Measurements from ENCODE around the gene HASPIN.
A peak's percentile ranks its signal among the peaks of the same experiment; 100 is the strongest.

Gene HASPIN

GRCh38 chr17:3761036-3761917, 37.6 kb downstream of the HASPIN start:
- peak in 2 of 10 donors; percentile 52 to 57 for DNase-seq
- intact Hi-C loops (cut with DNase I), result no loop called here

DNA sequence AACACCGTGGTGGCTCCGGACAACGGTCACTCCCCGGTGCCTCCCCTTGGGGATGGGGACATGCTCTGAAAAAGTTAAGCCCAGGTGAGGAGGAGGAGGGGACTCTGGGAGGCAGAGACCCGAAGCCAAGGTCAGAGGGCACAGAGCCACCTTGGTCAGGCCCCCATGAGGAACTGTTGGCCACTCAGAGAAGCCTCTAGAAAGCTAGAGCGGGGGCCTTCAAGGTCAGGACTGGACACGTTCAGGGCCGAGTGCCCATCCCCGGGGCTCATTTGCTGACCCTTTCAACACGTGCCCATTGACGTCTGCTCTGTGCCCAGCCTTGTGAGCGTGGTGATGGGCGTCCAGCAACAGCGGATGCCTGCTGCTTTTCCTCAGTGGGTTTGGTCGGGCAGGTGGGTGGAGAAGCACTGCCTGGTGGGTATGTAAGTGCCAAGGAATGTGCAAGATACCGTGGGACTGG, 38.2 kb downstream of the HASPIN start:
- intact Hi-C loops (cut with DNase I), result no loop called here
- peak in 2 of 10 donors; percentile 48 to 77 for DNase-seq

- DNase-seq, result peak in 2 of 10 donors; percentile 27 to 35
- intact Hi-C loops (cut with DNase I), result no loop called here
Measured at GRCh38 chr17:3762922-3763776, 39.4 kb downstream of the HASPIN start.

DNA sequence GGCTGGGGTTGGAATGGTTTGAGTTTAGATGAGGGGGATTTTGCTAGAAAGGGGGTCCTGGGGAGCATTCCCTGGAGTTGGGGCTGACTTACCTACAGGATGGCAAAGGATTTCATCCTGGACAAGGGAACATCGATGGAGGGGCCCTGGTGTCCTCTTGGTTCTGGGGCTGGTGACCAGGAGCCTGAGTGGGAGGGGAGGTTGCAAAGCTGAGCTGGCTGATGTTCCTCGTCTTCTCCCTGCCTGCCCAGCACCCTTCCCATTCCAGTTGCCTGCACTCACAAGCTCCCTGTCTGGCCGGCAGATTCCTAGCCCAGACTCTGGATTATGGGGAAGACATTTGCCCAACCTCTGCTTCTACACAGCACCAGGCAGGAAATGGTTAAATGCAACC, 40.1 kb downstream of the HASPIN start:
- peak in 2 of 10 donors; percentile 23 to 71 for DNase-seq
- intact Hi-C loops (cut with DNase I), result no loop called here

GRCh38 chr17:3765981-3766380, 42.3 kb downstream of the HASPIN start:
- intact Hi-C loops (cut with DNase I), result no loop called here
- DNase-seq, result peak in 2 of 10 donors; percentile 5 to 36

DNA sequence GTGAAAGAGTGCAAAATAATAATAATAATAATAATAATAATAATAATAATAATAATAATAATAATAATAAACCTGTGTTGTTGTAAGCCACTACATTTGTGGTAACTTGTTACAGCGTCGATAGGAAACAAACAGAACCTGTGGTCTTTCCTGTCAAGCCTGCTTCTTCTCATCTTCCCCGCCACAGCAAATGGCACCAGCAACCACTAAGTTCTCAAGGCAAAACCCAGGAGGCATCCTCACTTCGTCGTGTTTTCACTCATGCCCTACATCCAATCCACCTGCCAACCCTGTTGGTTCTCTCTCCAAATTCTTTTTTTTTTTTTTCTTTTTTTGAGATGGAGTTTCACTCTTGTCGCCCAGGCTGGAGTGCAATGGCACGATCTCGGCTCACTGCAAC, 43.1 kb downstream of the HASPIN start:
- peak in 1 of 10 donors; percentile 21 for DNase-seq
- intact Hi-C loops (cut with DNase I), result no loop called here

DNA sequence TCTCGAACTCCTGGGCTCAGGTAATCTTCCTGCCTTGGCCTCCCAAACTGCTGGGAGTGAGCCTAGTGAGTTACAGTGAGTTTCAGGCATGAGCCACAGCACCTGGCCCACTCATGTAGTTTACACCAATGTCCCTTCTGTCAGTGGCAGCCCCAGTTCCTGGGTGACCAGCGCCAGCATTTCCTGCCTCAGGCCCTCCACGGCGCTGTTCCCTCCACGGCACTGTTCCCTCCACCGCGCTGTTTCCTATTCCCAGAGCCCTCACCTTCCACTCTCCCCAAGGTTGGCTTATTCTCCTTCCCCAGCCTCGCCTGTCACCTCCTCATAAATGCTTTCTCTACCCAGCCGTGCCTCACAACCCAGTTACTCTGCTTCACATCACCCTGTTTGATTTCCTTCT, 44.6 kb downstream of the HASPIN start:
- intact Hi-C loops (cut with DNase I), result no loop called here
- peak in 1 of 10 donors; percentile 34 for DNase-seq

DNA sequence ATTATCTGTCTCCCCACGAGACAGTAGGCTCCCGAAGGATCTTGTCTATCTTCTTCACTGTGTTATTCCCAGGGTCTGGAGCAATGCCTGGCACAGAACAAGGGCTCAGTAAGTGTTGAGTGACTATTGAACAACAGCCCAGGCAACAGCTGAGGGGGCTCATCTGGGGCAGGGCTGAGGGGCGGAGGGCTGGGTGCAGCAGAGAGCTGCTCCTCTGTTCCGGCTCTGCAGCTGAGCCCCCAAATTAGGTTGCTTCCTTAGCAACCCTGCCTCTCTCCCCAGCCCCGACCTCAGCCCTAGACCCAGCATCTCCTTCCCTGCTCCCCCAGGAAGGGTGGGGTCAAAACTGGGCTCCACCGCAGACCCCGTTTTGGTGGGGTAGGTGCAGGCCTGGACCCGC, 45.1 kb downstream of the HASPIN start:
- peak in 1 of 10 donors; percentile 53 for DNase-seq
- intact Hi-C loops (cut with DNase I), result no loop called here

DNA sequence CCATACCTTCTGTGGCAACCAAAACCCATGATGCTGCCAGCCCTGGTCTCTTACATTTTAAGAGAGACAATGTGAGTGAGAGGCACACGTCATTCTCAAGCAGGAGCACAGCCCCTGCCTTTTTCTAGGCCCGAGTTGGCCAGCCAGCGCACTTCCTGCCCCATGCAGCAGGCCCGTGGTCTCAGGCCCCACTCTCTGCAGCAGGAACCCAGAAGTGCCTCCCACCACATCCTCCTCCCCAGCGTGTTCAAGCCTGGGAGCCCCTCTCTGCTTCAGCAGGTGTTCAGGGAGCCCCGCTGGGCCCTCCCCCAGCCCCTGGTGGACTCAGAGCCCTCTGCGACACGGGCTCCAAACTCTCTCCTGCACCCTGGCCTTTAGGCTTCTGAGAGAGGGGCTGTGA, 46.8 kb downstream of the HASPIN start:
- peak in 1 of 10 donors; percentile 43 for DNase-seq
- intact Hi-C loops (cut with DNase I), result no loop called here

GRCh38 chr17:3771140-3771539, 47.4 kb downstream of the HASPIN start:
- peak in 1 of 10 donors; percentile 67 for DNase-seq
- intact Hi-C loops (cut with DNase I), result no loop called here

- peak in 1 of 10 donors; percentile 21 for DNase-seq
- intact Hi-C loops (cut with DNase I), result no loop called here
Measured at GRCh38 chr17:3772764-3773163, 49.1 kb downstream of the HASPIN start.

DNA sequence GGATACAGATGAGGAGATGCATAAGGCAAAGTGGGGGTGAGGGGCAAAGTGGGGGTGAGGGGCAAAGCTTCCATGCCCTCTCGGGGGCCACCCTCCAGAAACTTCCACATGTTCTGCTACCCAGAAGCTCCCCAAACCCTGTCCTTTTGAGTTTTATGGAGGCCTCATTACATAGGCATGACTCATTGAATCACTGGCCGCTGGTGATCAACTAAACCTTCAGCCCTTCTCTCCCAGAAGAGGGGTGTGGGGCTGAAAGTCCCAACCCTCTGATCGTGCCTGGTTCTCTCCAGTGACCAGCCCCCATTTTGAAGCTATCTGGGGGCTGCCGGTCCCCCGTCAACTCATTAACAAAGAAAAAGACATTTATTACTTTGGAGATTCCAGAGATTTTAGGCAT, 49.8 kb downstream of the HASPIN start:
- peak in 1 of 10 donors; percentile 8 for DNase-seq
- intact Hi-C loops (cut with DNase I), result no loop called here

GRCh38 chr17:3773966-3774365, 50.3 kb downstream of the HASPIN start:
- intact Hi-C loops (cut with DNase I), result no loop called here
- peak in 1 of 10 donors; percentile 74 for DNase-seq

Measured in posterior cingulate gyrus (tissue), 11 donors.